HUES48 (cell line): ENCODE results near the gene C8B.

Source experiments
- H3K27ac ChIP-seq: one replicate; pipeline ENCODE4 v1.7.0; 2013; ENCODE audit warnings: low read depth, low read length, inconsistent platforms
- H3K27me3 ChIP-seq: 2 replicates; pipeline ENCODE4 v1.6.1; 2013; ENCODE audit warnings: mild to moderate bottlenecking, low read length; ENCODE audit not compliant: control insufficient read depth, insufficient read depth
- H3K36me3 ChIP-seq: 2 replicates; pipeline ENCODE4 v1.6.1; 2013; ENCODE audit warnings: low read length; ENCODE audit not compliant: control insufficient read depth, insufficient read depth
- H3K4me1 ChIP-seq: 2 replicates; pipeline ENCODE4 v1.6.1; 2013; ENCODE audit warnings: mild to moderate bottlenecking, low read length; ENCODE audit not compliant: control insufficient read depth, insufficient read depth
- H3K4me3 ChIP-seq: 2 replicates; pipeline ENCODE4 v1.5.1; 2013; ENCODE audit warnings: mild to moderate bottlenecking, low read depth, low read length
- H3K9ac ChIP-seq: 2 replicates; pipeline ENCODE4 v1.6.1; 2013; ENCODE audit warnings: mild to moderate bottlenecking, low read depth, low read length, moderate library complexity
- H3K9me3 ChIP-seq: 2 replicates; pipeline ENCODE4 v1.6.1; 2013; ENCODE audit warnings: low read length; ENCODE audit not compliant: control insufficient read depth, insufficient read depth

C8B gene

DNA sequence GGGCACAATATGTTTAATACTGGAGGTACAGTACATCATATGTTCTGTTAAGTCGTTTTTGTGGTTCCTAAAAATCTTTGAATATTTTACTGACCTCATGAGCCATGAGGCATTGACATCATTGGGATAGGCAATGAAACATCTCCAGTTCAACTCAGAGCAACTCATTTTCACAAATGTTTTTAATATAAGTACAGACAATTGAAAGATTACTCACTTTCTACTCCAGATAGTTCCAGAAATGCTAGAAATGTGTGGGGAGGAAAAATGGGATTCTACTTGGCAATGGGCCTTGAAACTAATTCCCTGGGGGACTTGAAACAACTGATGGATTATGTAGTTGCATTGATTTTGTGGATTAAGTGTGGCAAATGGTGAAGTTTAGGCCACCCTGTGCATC lies 7.2 kb upstream of the C8B start:
- Histone ChIP-seq H3K27me3 (no peaks in the 10 kb centered on the region), H3K27ac (no peak overlapping the region), H3K36me3 (no peaks in the 10 kb centered on the region), H3K9ac (no peak overlapping the region), H3K9me3 (no peaks in the 10 kb centered on the region), H3K4me1 (no peaks in the 10 kb centered on the region), H3K4me3 (no peak overlapping the region)

DNA sequence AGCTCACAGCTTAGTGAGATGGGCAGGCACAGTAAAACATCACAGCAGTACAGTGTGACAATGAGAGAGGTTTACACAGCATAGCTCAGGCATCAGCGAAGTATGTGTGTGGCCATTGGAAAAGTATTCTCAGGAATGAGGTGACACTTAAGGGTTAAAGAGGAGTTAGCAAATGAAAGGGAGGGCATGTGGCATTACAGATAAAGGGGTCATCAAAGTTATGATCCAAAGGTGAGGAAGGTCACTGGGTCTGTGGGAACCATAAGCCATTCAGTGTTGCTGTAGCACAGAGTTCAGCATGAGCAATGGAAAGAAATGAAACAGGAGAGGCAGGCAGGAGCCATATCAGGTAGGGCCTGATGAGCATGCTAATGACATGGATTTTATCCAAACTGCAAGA lies 4.5 kb upstream of the C8B start:
- no peaks in the 10 kb centered on the region for H3K4me1 ChIP-seq
- no peak overlapping the region for H3K27ac ChIP-seq
- no peaks in the 10 kb centered on the region for H3K9me3 ChIP-seq
- no peaks in the 10 kb centered on the region for H3K27me3 ChIP-seq
- H3K9ac ChIP-seq, result no peak overlapping the region
- no peaks in the 10 kb centered on the region for H3K36me3 ChIP-seq
- no peak overlapping the region for H3K4me3 ChIP-seq

DNA sequence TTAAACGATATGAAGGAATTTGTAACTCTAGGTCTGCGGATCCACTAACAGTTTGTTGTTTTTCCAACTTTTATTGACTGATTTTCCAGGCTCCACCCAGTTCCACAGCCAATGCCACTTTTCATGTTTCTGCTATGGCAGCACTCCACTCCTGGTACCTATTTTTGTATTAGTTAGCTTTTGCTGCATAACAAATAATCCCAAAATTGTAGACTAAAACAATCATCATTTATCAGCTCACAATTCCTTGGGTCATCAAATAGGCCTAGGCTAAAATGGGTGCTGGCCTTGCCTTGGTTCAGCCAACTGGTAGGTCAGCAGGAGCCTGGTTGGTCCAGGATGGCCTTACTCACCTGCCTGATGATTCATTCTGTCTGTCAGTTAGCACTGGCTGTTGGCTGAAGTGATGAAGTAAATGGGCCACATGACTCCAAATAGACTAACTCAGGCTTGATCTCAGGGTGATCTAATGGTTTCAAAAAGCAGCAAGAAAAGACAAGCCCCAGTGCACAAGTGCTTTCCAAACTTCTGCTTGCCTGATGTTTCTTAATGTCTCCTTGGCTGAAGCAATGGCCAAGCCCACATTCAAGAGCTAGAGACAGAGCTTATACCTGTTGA lies 3.2 kb upstream of the C8B start:
- Histone ChIP-seq H3K27me3 (no peaks in the 10 kb centered on the region), H3K27ac (no peak overlapping the region), H3K9ac (no peak overlapping the region), H3K4me1 (no peaks in the 10 kb centered on the region), H3K36me3 (no peaks in the 10 kb centered on the region), H3K4me3 (no peak overlapping the region), H3K9me3 (no peaks in the 10 kb centered on the region)

DNA sequence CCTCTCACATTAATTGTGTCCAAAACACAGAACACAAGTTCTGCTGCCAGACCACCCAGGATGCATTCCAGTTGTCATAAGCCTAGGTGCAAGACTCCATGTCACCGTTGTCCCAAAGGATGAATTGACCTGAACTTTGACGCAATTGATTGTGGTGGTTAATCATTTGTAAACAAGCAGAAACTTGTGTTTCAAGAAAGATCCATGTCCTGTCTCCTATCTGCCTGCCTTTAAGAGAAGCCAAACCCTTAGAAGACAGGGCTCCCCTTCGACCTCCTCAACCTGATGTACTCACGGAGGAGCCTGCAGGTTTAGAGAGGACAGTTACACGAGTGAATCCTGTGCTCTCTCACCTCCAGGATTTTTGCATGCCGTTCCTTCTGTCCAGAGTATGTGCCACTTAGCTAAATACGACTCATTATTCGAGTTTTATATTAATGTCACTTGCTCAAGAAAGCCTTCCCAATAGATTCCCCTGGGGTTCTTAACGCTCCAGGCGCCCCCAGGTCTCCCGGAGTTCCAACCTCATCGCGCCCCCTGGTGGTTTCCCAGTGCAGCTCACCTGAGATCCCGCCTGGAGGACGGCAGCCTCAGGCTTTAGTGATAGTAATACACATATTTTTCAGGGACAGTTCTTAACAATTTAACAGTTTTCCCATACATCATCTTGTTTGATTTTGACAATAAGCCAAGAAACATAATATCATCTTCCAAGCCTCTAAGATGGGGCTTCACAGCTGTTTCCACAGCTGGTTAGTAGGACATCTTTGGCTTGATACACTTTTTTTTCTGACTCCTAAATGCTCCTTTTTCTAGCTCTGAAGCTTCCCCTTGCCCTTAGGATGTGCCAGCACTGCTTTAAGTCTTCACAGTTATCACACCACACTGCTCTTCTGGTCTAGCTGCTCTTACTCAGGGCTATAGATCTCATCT lies 2.4 kb upstream of the C8B start:
- Histone ChIP-seq H3K9me3 (no peaks in the 10 kb centered on the region), H3K27me3 (no peaks in the 10 kb centered on the region), H3K9ac (no peak overlapping the region), H3K27ac (no peak overlapping the region), H3K4me1 (no peaks in the 10 kb centered on the region), H3K4me3 (no peak overlapping the region), H3K36me3 (no peaks in the 10 kb centered on the region)

DNA sequence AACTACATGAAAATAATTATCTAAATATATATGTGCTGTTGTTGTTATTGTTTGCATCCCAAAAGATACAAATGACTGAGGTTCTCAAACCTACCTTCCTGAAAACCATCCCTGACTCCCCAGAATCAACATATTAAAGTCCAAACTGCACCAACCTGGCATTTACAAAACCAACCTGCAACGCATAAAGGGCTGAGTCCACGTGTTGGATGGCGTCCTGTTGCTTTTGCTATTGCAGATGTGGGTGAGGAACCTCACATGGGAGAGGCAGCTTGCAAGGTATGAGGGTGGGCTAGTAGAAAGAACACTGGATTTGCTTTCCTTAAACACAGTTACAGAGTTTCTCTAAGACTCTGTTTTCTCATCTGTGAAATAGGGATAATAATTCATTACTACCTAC lies 1.5 kb upstream of the C8B start:
- Histone ChIP-seq H3K9me3 (no peaks in the 10 kb centered on the region), H3K36me3 (no peaks in the 10 kb centered on the region), H3K27me3 (no peaks in the 10 kb centered on the region), H3K4me1 (no peaks in the 10 kb centered on the region), H3K27ac (no peak overlapping the region), H3K9ac (no peak overlapping the region), H3K4me3 (no peak overlapping the region)

DNA sequence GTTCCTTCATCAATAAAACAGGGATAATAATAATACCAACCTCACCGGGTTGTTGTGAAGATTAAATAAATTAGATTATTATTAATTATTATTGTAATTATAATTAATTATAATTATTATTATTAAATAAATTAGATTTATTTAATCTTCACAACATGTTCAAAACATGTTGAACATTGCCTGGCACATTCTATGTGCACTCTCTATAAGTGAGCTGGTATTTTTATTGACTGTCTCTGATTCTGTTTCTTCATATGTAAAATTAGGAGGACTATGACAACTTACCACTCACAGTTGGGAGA lies 834 bp upstream of the C8B start:
- Histone ChIP-seq H3K4me1 (no peaks in the 10 kb centered on the region), H3K36me3 (no peaks in the 10 kb centered on the region), H3K27ac (no peak overlapping the region), H3K27me3 (no peaks in the 10 kb centered on the region), H3K4me3 (no peak overlapping the region), H3K9ac (no peak overlapping the region), H3K9me3 (no peaks in the 10 kb centered on the region)

DNA sequence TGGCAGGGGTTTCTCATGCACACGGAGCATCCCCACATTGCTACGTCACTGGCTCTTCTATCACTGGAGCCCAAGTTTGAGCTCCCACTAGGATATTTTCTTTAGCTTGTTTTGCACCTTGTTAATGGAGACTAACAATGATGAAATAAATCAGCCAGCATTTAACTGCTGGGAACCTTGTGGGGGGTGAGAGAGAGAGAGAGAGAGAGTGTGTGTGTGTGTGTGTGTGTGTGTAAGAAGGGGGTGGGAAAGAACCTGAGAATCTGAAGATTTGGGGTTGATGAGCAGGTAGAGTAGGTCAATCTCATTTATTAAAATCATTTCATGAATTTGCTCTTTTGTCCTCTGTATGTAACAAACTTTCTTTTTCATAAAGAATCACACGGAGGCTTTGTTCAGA lies 624 bp downstream of the C8B start:
- Histone ChIP-seq H3K9me3 (no peaks in the 10 kb centered on the region), H3K27me3 (no peaks in the 10 kb centered on the region), H3K27ac (no peak overlapping the region), H3K4me3 (no peak overlapping the region), H3K36me3 (no peaks in the 10 kb centered on the region), H3K4me1 (no peaks in the 10 kb centered on the region), H3K9ac (no peak overlapping the region)

DNA sequence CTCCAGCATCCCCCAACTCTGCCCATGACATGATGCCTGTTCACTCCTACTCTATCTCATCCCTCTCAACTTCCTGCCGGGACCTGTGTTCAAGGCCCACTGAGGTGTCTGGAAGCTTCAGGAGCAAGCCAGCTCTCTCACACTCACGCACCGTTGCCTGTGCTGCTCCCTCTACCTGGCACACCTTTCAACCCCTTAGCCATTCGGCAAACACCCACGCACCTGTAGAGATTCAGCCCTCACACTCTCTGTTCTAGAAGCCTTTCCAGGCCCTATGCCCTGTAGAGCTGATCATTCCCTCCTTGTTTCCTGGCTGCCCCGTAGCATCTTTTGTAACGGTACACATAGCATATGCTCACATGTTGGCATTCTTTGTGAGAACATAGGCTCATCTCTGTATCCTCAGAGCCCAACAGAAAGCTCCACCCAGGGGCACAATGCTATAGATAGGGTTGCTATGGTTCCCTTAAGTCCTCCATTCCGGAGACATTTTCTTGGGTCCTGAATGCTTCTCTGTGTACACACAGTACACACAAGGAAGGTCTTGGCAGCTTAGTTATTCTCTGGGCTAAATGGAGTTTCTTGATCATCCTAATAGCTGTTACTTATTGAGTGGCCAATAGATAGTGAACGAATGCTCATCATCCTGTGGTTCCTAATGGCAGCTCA lies 1.3 kb downstream of the C8B start:
- Histone ChIP-seq H3K36me3 (no peaks in the 10 kb centered on the region), H3K27ac (no peak overlapping the region), H3K4me3 (no peak overlapping the region), H3K9ac (no peak overlapping the region), H3K9me3 (no peaks in the 10 kb centered on the region), H3K4me1 (no peaks in the 10 kb centered on the region), H3K27me3 (no peaks in the 10 kb centered on the region)

DNA sequence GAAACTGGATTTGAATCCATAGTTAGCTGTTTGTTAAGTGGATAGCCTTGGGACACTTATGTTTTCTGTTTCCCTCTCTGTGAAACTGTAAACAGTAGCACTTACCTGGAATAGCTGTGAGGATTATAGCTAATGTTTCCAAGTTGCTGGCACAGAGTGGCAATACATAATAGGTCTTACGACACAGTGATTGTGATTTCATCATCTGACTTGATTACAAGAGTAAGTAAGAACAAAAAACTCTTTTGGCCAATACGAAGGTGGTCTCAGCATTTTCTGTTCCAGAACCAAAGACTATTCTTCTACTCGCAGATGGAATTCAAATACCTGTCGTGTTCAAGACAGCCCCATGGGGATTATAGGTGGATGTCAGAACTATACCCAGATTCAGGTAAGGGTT lies 2.1 kb downstream of the C8B start:
- Histone ChIP-seq H3K36me3 (no peaks in the 10 kb centered on the region), H3K9me3 (no peaks in the 10 kb centered on the region), H3K27me3 (no peaks in the 10 kb centered on the region), H3K4me3 (no peak overlapping the region), H3K9ac (no peak overlapping the region), H3K27ac (no peak overlapping the region), H3K4me1 (no peaks in the 10 kb centered on the region)

DNA sequence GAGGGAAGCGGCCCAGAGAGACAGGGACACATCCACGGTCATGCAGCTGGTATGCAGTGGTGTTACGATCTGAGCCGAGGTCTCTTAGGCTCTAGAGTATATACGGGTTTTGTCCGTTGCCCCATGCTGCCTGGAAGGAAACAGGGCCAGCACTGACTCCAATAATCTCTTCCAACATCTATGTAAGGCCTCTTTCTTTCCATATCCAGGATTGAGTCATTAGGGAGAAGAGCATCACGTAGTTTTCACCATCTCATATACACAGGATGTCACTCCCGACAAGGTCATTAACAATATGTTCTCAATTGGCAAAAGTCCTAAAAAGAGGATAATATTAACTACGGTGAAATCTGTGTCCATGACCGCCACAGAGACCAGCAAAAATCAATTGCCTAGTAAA lies 4.4 kb downstream of the C8B start:
- no peaks in the 10 kb centered on the region for H3K27me3 ChIP-seq
- H3K36me3 ChIP-seq, result no peaks in the 10 kb centered on the region
- H3K27ac ChIP-seq, result no peak overlapping the region
- no peak overlapping the region for H3K9ac ChIP-seq
- no peaks in the 10 kb centered on the region for H3K9me3 ChIP-seq
- no peak overlapping the region for H3K4me3 ChIP-seq
- no peaks in the 10 kb centered on the region for H3K4me1 ChIP-seq

DNA sequence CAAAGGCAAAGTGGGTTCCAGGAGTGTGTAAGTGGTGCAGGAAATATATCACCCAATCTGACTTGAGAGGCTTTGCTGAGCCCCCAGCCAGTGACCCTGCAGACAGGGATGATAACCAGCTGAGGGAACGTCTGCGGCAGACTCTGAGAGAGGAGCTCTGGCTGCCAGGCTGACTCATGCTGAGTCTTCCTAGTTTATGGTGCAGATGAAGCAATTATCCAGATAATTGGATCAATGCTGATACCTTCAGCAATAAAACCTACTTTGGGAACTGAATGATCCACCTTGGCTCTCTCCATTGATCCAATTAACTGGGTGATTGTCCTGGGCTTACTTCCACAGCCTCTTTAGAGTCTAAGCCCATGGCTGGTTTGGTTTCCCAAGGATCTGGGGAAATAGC lies 7.3 kb downstream of the C8B start:
- Histone ChIP-seq H3K4me1 (no peaks in the 10 kb centered on the region), H3K4me3 (no peak overlapping the region), H3K36me3 (no peaks in the 10 kb centered on the region), H3K9me3 (no peaks in the 10 kb centered on the region), H3K9ac (no peak overlapping the region), H3K27ac (peak overlapping the region; percentile 32), H3K27me3 (no peaks in the 10 kb centered on the region)
